ENCODE results near the gene TFR2. TPM values are rescaled to one million over a fixed set of nuclear protein-coding genes. Genes with fewer than 3 reads are reported as not detected.

TFR2 gene
- total and polyA plus RNA-seq, 2 of the 13 experiments (the other 11 are each of a cell fraction or from before 2014, with no cell fraction given): 36.9 to 64.2 TPM

DNA sequence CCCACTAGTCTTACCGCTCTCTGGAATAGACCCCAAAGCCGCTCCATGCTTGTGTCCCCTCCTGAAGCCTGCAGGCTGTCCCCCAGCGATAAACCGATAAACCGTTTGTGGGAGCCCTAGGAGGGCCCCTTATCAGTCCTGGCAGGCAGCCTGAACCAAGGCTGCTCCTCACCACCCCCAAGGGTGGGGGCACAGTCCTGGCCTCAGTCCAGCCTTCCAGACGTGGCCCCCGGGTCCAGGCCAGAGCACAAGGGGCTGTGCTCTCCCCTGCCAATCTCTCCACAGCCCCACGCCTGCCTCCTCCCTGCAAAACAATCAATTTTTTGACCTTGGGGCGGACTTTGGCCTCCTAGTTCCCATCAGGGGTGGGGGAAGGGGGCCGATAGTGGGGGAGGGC, at the start of gene TFR2 (continued):
- TF ChIP-seq, protein P1, sequence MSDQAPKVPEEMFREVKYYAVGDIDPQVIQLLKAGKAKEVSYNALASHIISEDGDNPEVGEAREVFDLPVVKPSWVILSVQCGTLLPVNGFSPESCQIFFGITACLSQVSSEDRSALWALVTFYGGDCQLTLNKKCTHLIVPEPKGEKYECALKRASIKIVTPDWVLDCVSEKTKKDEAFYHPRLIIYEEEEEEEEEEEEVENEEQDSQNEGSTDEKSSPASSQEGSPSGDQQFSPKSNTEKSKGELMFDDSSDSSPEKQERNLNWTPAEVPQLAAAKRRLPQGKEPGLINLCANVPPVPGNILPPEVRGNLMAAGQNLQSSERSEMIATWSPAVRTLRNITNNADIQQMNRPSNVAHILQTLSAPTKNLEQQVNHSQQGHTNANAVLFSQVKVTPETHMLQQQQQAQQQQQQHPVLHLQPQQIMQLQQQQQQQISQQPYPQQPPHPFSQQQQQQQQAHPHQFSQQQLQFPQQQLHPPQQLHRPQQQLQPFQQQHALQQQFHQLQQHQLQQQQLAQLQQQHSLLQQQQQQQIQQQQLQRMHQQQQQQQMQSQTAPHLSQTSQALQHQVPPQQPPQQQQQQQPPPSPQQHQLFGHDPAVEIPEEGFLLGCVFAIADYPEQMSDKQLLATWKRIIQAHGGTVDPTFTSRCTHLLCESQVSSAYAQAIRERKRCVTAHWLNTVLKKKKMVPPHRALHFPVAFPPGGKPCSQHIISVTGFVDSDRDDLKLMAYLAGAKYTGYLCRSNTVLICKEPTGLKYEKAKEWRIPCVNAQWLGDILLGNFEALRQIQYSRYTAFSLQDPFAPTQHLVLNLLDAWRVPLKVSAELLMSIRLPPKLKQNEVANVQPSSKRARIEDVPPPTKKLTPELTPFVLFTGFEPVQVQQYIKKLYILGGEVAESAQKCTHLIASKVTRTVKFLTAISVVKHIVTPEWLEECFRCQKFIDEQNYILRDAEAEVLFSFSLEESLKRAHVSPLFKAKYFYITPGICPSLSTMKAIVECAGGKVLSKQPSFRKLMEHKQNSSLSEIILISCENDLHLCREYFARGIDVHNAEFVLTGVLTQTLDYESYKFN (CRISPR knock-in tag; conservative IDR thresholded peaks at IDR 0.05): peak; percentile 95
- no peak for TF ChIP-seq NKX3-1 (CRISPR knock-in tag; IDR thresholded peaks at IDR 0.05)
- TF ChIP-seq, protein P2, sequence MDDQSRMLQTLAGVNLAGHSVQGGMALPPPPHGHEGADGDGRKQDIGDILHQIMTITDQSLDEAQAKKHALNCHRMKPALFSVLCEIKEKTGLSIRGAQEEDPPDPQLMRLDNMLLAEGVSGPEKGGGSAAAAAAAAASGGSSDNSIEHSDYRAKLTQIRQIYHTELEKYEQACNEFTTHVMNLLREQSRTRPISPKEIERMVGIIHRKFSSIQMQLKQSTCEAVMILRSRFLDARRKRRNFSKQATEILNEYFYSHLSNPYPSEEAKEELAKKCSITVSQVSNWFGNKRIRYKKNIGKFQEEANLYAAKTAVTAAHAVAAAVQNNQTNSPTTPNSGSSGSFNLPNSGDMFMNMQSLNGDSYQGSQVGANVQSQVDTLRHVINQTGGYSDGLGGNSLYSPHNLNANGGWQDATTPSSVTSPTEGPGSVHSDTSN (CRISPR knock-in tag; IDR thresholded peaks at IDR 0.05; ENCODE audit: borderline replicate concordance): no peak
- peak; percentile 93 for TF ChIP-seq HNF4A (CRISPR knock-in tag; IDR thresholded peaks at IDR 0.05)
- TF ChIP-seq, protein P3, sequence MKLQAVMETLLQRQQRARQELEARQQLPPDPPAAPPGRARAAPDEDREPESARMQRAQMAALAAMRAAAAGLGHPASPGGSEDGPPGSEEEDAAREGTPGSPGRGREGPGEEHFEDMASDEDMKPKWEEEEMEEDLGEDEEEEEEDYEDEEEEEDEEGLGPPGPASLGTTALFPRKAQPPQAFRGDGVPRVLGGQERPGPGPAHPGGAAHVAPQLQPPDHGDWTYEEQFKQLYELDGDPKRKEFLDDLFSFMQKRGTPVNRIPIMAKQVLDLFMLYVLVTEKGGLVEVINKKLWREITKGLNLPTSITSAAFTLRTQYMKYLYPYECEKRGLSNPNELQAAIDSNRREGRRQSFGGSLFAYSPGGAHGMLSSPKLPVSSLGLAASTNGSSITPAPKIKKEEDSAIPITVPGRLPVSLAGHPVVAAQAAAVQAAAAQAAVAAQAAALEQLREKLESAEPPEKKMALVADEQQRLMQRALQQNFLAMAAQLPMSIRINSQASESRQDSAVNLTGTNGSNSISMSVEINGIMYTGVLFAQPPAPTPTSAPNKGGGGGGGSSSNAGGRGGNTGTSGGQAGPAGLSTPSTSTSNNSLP (IDR thresholded peaks at IDR 0.05; ENCODE audit: low read depth, low read length): no peak
- 0 out of 2 replicates have a peak, but pooled peaks have one; percentile 6 for TF ChIP-seq SRY (CRISPR knock-in tag; IDR thresholded peaks at IDR 0.05)
- TF ChIP-seq ZNF674 (CRISPR knock-in tag; IDR thresholded peaks at IDR 0.05; ENCODE audit: low read depth): no peak
- no peak for TF ChIP-seq RELA (CRISPR knock-in tag; IDR thresholded peaks at IDR 0.05)
- TF ChIP-seq DMAP1 (CRISPR knock-in tag; IDR thresholded peaks at IDR 0.05): peak; percentile 79
- TF ChIP-seq ZNF558 (CRISPR knock-in tag; IDR thresholded peaks at IDR 0.05; ENCODE audit: borderline replicate concordance): 0 out of 2 replicates have a peak, but pooled peaks have one; percentile 28
- TF ChIP-seq, protein P4, sequence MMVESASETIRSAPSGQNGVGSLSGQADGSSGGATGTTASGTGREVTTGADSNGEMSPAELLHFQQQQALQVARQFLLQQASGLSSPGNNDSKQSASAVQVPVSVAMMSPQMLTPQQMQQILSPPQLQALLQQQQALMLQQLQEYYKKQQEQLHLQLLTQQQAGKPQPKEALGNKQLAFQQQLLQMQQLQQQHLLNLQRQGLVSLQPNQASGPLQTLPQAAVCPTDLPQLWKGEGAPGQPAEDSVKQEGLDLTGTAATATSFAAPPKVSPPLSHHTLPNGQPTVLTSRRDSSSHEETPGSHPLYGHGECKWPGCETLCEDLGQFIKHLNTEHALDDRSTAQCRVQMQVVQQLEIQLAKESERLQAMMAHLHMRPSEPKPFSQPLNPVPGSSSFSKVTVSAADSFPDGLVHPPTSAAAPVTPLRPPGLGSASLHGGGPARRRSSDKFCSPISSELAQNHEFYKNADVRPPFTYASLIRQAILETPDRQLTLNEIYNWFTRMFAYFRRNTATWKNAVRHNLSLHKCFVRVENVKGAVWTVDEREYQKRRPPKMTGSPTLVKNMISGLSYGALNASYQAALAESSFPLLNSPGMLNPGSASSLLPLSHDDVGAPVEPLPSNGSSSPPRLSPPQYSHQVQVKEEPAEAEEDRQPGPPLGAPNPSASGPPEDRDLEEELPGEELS (CRISPR knock-in tag; IDR thresholded peaks at IDR 0.05): peak; percentile 60
- TF ChIP-seq SP5 (CRISPR knock-in tag; IDR thresholded peaks at IDR 0.05; ENCODE audit: borderline replicate concordance, low read depth): peak; percentile 72; the same call in 1 of the 2 replicates
- TF ChIP-seq NPAS2 (CRISPR knock-in tag; IDR thresholded peaks at IDR 0.05; ENCODE audit: borderline replicate concordance): no peak
- peak; percentile 16; the same call in 1 of the 2 replicates for TF ChIP-seq TFAP4 (IDR thresholded peaks at IDR 0.05; ENCODE audit: borderline replicate concordance, low read depth)
- TF ChIP-seq ZBTB34 (CRISPR knock-in tag; IDR thresholded peaks at IDR 0.05): no peak
- no peak for TF ChIP-seq ZNF143 (CRISPR knock-in tag; IDR thresholded peaks at IDR 0.05)
- TF ChIP-seq ZNF207 (IDR thresholded peaks at IDR 0.05; ENCODE audit: borderline replicate concordance): no peak
- no peak for TF ChIP-seq DRAP1 (CRISPR knock-in tag; IDR thresholded peaks at IDR 0.05)
- TF ChIP-seq MYNN (CRISPR knock-in tag; IDR thresholded peaks at IDR 0.05; ENCODE audit: low read depth): no peak
